Myocyte (in vitro differentiated cells): ENCODE data around the gene TMEM14C. TPM values are rescaled to one million over a fixed set of nuclear protein-coding genes. Genes with fewer than 3 reads are reported as not detected.
"Not testable (repeated sequence)": the region's sequence is repeated elsewhere in the genome, so short reads cannot be mapped to it uniquely, and the experiment has no call there.

ENCODE experiments used
- DNase-seq: peaks from one replicate; pipeline ENCODE4 v3.0.0-alpha.2; 2012; ENCODE audit warnings: low read depth
- total RNA-seq: library from RNA; depleted of rRNA; stranded (reverse); fragments of >200 nt; gene quantifications from 2 replicates; pipeline ENCODE4 v1.2.3, GENCODE V29; 2014

TMEM14C gene
- total RNA-seq, 1 donor from 2014 or later = 196 TPM

DNA sequence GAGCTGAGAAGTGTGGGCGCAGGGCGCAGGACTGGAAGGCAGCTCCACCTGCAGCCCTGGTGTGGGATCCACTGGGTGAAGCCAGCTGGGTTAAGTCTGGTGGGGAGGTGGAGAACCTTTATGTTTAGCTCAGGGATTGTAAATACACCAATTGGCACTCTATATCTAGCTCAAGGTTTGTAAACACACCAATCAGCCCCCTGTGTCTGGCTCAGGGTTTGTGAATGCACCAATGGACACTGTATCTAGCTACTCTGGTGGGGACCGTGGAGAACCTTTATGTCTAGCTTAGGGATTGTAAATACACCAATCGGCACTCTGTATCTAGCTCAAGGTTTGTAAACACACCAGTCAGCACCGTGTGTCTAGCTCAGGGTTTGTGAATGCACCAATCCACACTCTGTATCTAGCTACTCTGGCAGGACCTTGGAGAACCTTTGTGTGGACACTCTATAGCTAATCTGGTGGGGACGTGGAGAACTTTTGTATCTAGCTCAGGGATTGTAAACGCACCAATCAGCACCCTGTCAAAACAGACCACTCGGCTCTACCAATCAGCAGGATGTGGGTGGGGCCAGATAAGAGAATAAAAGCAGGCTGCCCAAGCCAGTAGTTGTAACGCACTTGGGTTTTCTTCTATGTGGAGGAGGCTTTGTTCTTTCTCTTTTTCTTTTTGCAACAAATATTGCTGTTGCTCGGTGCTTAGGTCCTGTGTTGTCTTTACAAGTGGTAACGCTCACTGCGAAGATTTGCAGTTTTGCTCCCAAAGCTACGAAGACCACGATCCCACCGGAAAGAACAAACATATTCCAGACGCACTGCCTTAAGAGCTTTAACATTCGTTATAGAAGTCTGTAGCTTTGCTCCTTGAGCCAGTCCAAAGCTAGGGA is 1.7 kb upstream of the TMEM14C start:
- DNase-seq = not testable (repeated sequence)

DNA sequence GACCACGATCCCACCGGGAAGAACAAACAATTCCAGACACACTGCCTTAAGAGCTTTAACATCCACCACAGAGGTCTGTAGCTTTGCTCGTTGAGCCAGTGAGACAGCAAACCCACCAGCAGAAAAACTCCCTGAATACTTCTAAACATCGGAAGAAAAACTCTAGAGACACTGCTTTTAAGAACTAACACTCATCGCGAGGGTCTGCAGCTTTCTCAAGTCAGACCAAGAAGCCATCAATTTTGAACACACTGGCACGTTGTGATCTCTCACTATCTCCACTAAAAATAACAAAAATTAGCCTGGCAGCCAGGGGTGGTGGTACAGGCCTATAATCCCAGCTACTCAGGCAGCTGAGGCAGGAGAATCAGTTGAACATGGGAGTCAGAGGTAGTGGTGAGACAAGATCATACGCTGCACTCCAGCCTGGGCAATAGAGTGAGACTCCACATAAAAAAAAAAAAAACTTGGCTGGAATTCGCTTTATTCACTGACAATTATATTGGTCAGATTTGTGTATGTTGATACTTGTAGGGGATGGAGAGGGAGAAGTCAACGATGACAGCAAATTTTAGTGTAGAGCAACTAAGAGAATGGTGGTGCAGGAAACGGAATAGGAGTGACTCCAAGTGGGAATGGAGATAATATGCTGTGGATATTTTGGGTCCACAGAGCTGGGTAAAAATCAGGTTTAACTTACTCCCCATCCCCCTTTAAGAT is 860 bp upstream of the TMEM14C start:
- no peak for DNase-seq

DNA sequence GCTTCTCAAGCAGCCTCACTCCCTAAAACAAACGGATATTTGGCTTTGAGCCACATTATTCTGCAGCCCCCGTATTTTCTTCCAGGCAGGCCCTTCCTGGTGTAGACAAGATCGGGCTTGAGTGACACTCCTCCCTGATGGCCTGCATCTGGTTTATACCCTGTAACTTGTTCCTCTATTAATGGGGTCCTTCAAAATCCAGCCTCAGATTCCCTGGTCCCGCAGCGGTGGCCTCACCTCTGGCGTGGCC is 375 bp upstream of the TMEM14C start:
- DNase-seq = no peak

DNA sequence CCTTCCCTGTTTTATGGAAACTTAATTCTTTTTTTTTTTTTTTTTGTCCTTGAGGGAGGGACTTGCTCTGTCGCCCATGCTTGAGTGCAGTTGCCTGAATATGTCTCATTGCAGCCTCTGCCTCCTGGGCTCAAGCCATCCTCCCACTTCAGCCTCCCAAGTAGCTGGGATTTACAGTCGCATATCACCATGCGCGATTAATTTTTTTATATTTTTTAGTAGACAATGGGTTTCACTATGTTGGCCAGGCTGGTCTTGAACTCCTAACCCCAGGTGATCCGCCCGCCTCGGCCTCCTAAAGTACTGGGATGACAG is 654 bp downstream of the TMEM14C start:
- DNase-seq = no peak

DNA sequence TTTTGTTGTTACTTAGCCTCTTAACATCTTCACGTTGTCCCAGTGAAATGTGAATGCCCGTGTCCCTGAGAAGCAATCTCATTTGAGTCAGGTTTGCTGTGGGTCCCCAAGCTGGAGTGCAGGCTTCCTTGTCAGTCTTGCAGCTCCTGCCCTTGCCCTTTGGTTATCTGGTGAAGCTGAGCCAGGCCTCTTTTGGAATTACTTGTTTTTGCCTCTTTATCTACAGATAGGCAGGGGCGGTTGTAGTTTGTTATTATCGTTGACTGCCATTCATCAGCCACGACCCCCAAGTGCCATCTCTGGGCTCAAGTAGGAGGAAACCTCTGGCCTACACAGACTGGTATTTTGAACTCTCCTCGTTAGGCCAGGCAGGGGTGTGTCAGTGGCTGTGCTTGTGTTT is 2.2 kb downstream of the TMEM14C start:
- no peak for DNase-seq

DNA sequence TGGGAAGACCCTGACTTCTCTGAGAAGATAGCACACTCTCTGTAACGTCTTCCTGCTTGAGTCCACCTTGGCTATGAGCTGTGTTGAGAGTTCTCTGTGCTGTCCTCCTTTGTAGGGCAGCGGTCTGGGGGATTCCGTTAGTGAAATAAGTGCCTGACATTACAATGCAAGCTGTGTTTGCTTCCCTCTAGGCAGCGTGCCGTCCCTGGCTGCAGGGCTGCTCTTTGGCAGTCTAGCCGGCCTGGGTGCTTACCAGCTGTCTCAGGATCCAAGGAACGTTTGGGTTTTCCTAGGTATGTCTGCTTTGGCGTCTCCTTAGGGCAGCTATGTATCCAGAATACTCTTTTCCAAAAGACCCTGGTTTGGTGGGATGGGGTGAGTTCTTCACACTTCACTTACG is 2.8 kb downstream of the TMEM14C start:
- no peak for DNase-seq

DNA sequence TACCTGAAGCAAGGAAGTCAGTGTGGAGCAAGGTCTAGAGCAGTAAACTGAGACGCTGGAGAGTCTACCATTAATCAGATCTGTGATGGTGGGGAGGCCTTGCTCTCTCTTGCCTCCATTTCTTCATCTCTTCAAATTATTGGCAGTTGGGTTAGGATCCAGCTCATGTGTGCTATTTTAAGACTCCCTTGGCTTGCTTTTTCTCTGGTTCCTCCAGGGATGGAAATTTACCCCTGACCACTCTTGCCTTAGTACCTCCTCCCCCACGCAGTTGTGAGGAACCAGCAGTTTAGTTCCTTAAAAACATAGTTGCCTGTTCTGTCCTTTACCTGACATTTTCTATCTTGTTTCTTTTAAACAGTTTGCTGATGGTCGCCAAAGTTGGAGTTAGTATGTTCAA is 7.4 kb downstream of the TMEM14C start:
- DNase-seq = no peak

DNA sequence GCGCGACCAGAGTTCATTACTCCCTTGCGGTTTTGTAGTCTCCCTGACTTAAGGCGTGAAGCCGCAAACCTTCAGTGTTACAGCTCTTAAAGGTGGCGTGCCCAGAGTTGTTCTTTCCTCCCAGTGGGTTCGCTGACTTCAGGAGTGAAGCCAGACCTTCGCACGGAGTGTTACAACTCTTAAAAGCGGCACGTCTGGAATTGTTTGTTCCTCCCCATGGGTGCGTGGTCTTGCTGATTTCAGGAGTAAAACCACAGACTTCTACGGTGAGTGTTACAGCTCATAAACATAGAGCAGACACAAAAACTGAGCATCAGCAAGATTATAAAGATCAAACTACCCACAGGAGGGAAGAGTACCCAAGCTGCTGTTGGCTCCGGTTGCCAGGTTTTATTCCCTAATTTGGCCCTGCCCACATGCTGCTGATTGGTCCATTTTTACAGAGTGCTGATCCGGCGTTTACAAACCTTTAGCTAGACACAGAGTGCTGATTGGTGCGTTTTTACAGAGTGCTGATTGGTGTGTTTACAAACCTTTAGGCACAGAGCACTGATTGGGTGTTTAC is 10.4 kb downstream of the TMEM14C start:
- no peak for DNase-seq

DNA sequence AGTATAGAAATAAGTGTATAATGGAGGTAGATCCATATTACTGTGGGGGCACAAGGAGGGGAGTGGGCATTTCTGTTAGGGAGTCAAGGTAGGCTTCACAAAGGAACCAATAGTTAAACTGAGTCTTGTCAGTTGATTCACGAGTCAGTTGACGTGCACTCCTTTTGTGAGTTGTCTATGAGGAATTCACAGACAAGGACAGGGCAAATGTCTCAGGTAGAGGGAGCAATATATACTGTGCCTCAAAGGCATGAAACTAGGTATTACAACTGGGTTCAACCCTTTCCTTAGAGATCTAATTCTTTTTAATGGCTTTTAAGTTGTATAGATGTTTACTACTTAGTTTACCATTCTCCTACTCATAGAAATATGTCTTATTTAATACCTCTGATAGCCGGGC is 11.0 kb downstream of the TMEM14C start:
- DNase-seq = no peak

DNA sequence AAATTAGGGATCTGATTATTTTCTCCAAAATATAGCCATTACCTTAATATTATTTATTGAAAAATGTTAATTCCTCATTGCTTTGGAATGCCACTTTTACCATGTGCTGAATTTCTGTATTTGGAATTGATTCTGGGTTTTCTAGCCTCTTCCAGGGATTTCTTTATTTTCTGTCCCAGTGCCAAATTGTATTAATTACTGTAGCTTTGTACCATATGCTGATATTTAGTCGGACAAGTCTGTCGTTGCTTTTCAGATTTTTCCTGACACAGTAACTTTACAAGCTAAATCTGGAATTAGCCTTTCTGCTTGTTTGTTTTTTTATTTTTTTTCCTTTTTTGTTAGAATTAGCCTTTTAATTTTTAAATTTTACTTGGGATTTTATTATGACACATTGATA is 13.9 kb downstream of the TMEM14C start:
- no peak for DNase-seq

DNA sequence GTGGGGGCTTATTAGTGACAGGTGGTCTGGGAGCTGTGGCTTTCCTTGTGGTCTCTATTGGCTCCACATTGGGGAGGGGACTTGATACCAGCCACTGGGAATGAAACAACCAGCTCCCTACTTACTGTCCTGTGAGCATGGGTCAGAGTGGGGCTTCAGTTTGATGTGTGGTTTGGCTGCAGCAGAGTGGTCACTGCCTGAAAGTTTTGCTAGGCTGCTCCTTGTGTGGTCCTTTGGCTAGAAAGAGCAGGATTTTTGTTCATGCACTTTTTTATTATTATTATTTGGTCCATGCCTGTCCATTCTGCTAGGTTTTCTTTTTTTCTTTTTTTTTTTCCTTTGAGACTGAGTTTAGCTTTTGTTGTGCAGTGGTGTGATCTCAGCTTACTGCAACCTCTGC is 17.2 kb downstream of the TMEM14C start:
- peak; percentile 77 for DNase-seq

DNA sequence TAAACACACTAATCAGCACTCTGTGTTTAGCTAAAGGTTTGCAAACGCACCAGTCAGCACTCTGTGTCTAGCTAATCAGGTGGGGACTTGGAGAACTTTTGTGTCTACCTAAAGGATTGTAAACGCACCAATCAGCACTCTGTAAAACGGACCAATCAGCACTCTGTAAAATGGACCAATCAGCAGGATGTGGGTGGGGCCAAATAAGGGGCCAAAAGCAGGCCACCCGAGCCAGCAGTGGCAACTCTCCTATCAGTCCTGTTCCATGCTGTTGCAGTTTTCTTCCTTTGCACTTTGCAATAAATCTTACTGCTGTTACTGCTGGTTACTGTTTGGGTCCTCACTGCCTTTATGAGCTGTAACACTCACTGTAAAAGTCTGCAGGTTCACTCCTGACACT is 18.8 kb downstream of the TMEM14C start:
- DNase-seq = not testable (repeated sequence)

DNA sequence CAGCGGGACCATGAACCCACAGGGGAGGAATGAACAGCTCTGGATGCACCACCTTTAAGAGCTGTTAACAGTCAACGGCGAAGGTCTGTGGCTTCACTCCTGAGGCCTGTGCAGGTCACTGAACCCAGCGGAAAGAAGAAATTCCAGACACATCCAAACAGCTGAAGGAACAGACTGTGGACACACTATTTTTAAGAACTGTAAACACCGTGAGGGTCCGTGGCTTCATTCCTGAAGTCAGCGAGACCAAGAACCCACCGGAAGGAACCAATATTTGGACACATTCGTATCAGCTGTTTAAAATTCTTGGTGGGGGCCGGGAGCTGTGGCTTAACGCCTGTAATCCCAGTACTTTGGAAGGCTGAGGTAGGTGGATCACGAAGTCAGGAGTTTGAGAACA is 19.4 kb downstream of the TMEM14C start:
- peak; percentile 55 for DNase-seq

DNA sequence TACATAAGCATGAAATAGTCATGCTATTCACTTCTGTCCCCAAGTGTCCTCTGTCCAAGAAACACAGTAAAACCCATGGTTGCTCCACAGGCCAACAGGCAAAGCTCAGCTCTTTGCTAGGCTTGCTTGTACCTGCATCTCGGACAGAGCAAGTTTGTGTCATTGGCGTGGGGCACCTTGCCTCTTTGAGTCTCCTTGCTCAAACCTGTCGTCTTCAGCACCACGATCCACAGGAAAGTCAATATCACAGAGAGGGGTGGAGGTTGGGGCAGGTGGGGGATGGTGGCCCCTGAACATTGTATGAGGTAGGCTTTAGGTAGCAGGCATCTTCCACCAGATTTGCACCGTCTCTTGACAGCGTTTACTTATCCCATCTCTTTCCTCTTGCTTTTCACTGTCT is 20.6 kb downstream of the TMEM14C start:
- no peak for DNase-seq

DNA sequence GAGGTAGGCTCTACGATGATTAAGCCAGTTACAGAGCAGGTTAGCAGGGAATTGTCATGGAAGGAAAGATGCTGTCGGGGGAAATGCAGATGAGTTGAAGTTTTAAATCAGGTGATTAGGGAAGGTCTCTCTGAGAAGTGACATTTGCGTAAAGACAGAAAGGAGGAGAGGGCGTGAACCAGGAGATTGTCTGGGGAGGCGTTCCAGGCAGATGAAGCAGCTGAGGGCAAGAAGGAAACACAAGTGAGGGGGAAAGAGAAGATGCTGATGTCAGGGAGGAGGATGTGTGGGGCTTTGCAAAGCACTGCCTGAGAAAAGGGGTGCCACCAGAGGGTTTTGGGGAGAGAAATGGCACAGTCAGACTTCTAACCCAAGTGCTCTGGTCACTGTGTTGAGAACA is 22.2 kb downstream of the TMEM14C start:
- DNase-seq = no peak

DNA sequence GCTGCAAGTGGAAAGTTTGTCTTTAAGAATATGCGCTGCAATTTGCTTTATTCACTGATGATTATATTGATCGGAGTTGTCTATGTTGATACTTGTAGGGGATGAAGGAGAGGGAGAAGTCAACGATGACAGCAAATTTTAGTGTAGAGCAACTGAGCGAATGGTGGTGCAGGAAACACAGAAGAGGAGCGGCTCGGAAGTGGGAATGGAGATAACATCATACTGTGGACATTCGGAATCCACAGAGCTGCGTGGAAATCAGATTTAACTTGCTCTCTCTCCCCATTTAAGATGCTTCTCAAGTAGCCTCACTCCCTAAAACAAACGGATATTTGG is 24.0 kb downstream of the TMEM14C start:
- DNase-seq = no peak

DNA sequence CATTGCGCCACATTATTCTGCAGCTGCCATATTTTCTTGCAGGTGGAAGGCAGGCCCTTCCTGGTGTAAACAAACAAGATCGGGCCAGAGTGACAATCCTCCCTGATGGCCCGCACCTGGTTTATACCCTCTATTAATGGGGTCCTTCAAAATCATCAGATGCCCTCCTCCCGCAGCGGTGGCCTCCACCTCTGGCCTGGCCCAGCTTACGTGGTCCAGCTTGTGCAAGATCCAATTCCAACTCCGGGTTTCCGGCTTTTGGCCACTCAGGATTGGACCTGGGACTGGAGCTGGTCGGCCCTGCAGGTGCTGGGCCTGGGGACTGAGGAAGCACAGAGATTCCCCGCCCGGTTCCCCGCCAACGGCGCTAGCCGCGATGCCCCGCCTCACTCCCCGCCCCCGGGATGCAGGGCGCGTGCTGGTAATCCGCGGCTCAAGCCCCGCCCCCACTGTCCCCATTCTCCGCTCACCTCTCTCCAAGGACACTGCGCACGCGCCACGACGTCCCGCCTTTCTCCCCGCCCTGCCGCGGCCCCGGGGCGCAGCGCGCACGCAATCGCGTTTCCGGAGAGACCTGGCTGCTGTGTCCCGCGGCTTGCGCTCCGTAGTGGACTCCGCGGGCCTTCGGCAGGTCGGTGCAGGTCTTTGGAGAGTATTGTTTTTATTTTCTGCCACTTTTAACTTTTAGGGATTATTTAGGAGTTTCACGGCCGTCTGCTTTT is 24.5 kb downstream of the TMEM14C start, which contains the start of gene TMEM14B:
Gene TMEM14B, plus strand, starts transcription at position 555 of the 722 bp plus-strand sequence. CDS start 1,441 bp downstream, outside the sequence.
- peak; percentile 97 for DNase-seq

DNA sequence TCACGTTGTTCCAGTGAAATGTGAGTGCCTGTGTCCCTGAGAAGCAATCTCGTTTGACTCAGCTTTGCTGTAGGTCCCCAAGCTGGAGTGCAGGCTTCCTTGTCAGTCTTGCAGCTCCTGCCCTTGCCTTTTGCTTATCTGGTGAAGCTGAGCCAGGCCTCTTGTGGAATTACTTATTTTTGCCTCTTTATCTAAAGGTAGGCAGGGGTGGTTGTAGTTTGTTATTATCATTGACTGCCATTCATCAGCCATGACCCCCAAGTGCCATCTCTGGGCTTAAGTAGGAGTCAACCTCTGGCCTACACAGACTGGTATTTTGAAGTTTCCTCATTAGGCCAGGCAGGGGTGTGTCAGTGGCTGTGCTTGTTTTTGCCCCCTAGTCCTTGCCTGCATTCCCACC is 26.9 kb downstream of the TMEM14C start:
- DNase-seq = no peak

DNA sequence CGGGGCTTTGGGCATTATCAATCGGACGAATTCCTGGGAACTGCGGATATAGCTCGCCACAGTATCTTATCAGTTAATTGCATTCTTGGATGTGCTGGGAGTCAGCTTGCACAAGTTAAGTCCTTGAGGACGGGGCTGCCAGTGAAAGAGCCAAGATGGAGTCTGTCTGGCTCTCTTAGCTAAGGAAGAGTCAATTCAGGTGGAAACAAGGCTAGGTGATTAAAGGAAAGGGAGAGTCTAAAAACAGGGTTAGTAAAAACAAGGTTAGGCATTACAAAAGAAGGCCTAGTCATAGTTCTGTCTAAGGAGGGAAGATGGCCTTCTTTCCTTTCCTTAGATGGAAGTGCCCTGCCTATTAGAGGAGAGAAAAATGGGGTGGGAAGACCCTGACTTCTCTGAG is 27.7 kb downstream of the TMEM14C start:
- not testable (repeated sequence) for DNase-seq

DNA sequence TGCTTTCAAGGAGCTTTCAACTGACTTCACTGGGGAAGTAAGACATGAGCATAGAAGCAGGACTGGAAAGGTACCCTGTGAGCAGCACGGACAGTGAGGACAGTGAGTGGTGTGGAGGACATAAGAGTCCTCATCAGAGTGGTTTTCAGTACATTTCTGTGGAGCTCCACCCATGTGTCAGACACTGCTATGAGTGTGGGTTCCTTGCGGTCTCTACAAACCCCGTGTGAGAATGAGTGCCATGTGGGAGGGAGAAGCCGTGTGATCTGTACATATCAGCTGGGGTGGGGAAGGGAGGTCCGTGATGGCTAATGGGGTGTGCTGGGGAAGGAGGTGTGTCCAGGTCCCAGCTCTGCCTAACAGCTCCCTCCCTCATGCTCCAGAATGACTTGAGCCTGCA is 28.9 kb downstream of the TMEM14C start:
- not testable (repeated sequence) for DNase-seq

DNA sequence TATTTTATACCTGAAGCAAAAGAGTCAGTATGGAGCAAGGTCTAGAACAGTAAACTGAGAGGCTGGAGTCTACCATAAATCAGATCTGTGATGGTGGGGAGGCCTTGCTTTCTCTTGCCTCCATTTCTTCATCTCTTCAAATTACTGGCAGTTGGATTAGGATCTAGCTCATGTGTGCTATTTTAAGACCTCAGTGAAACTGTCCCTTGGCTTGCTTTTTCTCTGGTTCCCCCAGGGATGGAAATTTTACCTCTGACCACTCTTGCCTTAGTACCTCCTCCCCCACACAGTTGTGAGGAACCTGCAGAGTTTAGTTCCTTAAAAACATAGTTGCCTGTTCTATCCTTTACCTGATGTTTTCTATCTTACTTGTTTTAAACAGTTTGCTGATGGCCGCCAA is 33.2 kb downstream of the TMEM14C start:
- no peak for DNase-seq

DNA sequence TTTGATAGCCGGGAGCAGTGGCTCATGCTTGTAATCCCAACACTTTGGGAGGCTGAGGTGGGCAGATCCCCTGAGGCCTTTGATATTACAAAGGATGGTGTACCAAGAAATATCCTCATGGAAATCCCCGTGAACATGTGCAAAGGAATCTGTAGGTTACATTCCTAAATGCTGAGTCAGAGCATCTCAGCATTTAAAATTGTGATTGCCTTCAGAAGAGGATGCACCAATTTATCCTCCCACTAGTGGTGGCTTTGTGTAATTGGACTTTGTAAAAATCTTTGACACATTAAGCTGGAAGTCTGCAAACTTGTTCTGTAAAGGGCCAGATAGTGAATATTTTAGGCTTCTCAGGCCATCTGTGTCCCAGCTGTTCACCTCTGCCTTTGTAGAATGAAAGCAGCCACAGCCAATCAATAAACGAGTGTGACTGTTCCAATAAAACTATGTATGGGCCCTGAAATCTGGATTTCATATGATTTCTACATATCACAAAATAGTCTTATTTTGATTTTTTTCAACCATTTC is 36.5 kb downstream of the TMEM14C start:
- DNase-seq = peak; percentile 65
